GM12891 (cell line): Measurements from ENCODE around the gene ARFGEF2.

Experiments used
- POLR2A ChIP-seq: IDR thresholded peaks from 2 replicates; pipeline ENCODE4 v1.6.1; 2011; ENCODE audit warnings: low read depth, low read length, control low read depth
- POLR2AphosphoS5 ChIP-seq: IDR thresholded peaks from 2 replicates; pipeline ENCODE4 v1.6.1; 2011; ENCODE audit warnings: low read depth, low read length, control low read depth

GRCh38 chr20:49043000-49043399 lies 121.5 kb downstream of the ARFGEF2 start:
- TF ChIP-seq POLR2A = no peak
- no peak for TF ChIP-seq POLR2AphosphoS5
